Measurements from ENCODE around the gene IL21R.
"Not testable (repeated sequence)": the region's sequence is repeated elsewhere in the genome, so short reads cannot be mapped to it uniquely, and the experiment has no call there.

The IL21R gene

GRCh38 chr16:27448532-27449433, 46.8 kb downstream of the IL21R start:
- Histone ChIP-seq H4K20me1 (peaks cover 0 to 49% (median 0%) of the 10 kb centered on the region in 11 experiments; a peak in 7 of 22 replicates), H3K36me3 (peaks cover 21 to 59% (median 40%) of the 10 kb centered on the region in 11 experiments), H3K9ac (peak overlapping the region in 1 of 11 experiments; percentile 31; a peak in 2 of 22 replicates), H3K4me1 (peaks cover 44 to 69% (median 64%) of the 10 kb centered on the region in 10 experiments), H3K27ac (peak overlapping the region in 1 of 11 experiments; percentile 32; a peak in 2 of 22 replicates), H3K4me3 (no peak overlapping the region), H3K27me3 (peaks cover 0 to 28% (median 0%) of the 10 kb centered on the region in 11 experiments; a peak in 2 of 22 replicates), H3K4me2 (peak overlapping the region; percentile 73 to 96 (median 88)), H3K9me3 (replicated peaks in 1 of 11) (peaks cover 14 to 39% (median 21%) of the 10 kb centered on the region in 11 experiments)
- no peak for TF ChIP-seq Cebpa-rat (IDR thresholded peaks at IDR 0.05)

- peaks cover 6 to 30% (median 13%) of the 10 kb centered on the region in 11 experiments for H3K9me3 ChIP-seq (replicated peaks in 1 of 11)
- H3K27me3 ChIP-seq, result peaks cover 0 to 28% (median 0%) of the 10 kb centered on the region in 11 experiments; a peak in 2 of 22 replicates
- H3K9ac ChIP-seq, result peak overlapping the region in 8 of 11 experiments; percentile 6 to 69 (median 36); a peak in 8 of 22 replicates
- H4K20me1 ChIP-seq, result peaks cover 0 to 46% (median 0%) of the 10 kb centered on the region in 11 experiments; a peak in 7 of 22 replicates
- H3K36me3 ChIP-seq, result peaks cover 12 to 51% (median 32%) of the 10 kb centered on the region in 11 experiments
- H3K4me2 ChIP-seq, result peak overlapping the region; percentile 73 to 96 (median 88)
- peak overlapping the region in 4 of 11 experiments; percentile 29 to 62 (median 54); a peak in 8 of 22 replicates for H3K27ac ChIP-seq
- peaks cover 51 to 77% (median 72%) of the 10 kb centered on the region in 10 experiments for H3K4me1 ChIP-seq
- TF ChIP-seq Cebpa-rat (IDR thresholded peaks at IDR 0.05), result 0 out of 22 replicates have a peak, but pooled peaks of 1 of the 11 experiments have one; percentile 18
- peak overlapping the region in 6 of 10 experiments; percentile 19 to 45 (median 26); a peak in 7 of 20 replicates for H3K4me3 ChIP-seq
These were observed 47.6 kb downstream of the IL21R start for GRCh38 chr16:27449434-27450195.

- peak overlapping the region in 6 of 10 experiments; percentile 19 to 45 (median 26); a peak in 8 of 20 replicates for H3K4me3 ChIP-seq
- peaks cover 0 to 28% (median 0%) of the 10 kb centered on the region in 11 experiments; a peak in 2 of 22 replicates for H3K27me3 ChIP-seq
- no peak for TF ChIP-seq Cebpa-rat (IDR thresholded peaks at IDR 0.05)
- peak overlapping the region in 8 of 11 experiments; percentile 6 to 69 (median 36); a peak in 10 of 22 replicates for H3K9ac ChIP-seq
- H3K27ac ChIP-seq, result peak overlapping the region in 4 of 11 experiments; percentile 29 to 62 (median 54); a peak in 9 of 22 replicates
- H3K4me1 ChIP-seq, result peaks cover 56 to 83% (median 78%) of the 10 kb centered on the region in 10 experiments
- peaks cover under 1 to 25% (median 7%) of the 10 kb centered on the region in 11 experiments; a peak in 16 of 22 replicates for H3K9me3 ChIP-seq (replicated peaks in 1 of 11)
- H3K36me3 ChIP-seq, result peaks cover 7 to 46% (median 27%) of the 10 kb centered on the region in 11 experiments; a peak in 21 of 22 replicates
- H4K20me1 ChIP-seq, result peaks cover 0 to 41% (median 0%) of the 10 kb centered on the region in 11 experiments; a peak in 7 of 22 replicates
- peak overlapping the region; percentile 73 to 96 (median 88) for H3K4me2 ChIP-seq
These were observed 48.2 kb downstream of the IL21R start for GRCh38 chr16:27450196-27450549.

- TF ChIP-seq Cebpa-rat (IDR thresholded peaks at IDR 0.05), result no peak
- H3K4me1 ChIP-seq, result peaks cover 83 to 96% (median 94%) of the 10 kb centered on the region in 10 experiments
- peaks cover 0 to under 1% (median 0%) of the 10 kb centered on the region in 11 experiments; a peak in 3 of 22 replicates for H3K9me3 ChIP-seq (replicated peaks in 1 of 11)
- peak overlapping the region in 4 of 11 experiments; percentile 83 to 87 (median 84); a peak in 8 of 22 replicates for H3K27ac ChIP-seq
- H3K36me3 ChIP-seq, result peaks cover 0 to 19% (median 1%) of the 10 kb centered on the region in 11 experiments; a peak in 11 of 22 replicates
- H3K4me2 ChIP-seq, result peak overlapping the region; percentile 22 to 96 (median 46); a peak in 20 of 22 replicates
- no peak overlapping the region for H3K4me3 ChIP-seq
- no peak overlapping the region for H3K9ac ChIP-seq
- H4K20me1 ChIP-seq, result peaks cover 0 to 25% (median 0%) of the 10 kb centered on the region in 11 experiments; a peak in 7 of 22 replicates
- peaks cover 0 to 28% (median 0%) of the 10 kb centered on the region in 11 experiments; a peak in 2 of 22 replicates for H3K27me3 ChIP-seq
These were observed 50.9 kb downstream of the IL21R start for GRCh38 chr16:27452569-27453493.

- TF ChIP-seq Cebpa-rat (IDR thresholded peaks at IDR 0.05), result no peak
- Histone ChIP-seq H3K4me2 (peak overlapping the region; percentile 22 to 96 (median 46); a peak in 21 of 22 replicates), H3K4me3 (no peak overlapping the region), H3K36me3 (peaks cover 0 to 13% (median 1%) of the 10 kb centered on the region in 11 experiments; a peak in 10 of 22 replicates), H4K20me1 (peaks cover 0 to 25% (median 0%) of the 10 kb centered on the region in 11 experiments; a peak in 8 of 22 replicates), H3K9ac (no peak overlapping the region), H3K27ac (peak overlapping the region in 4 of 11 experiments; percentile 83 to 87 (median 84); a peak in 8 of 22 replicates), H3K4me1 (peaks cover 87 to 100% (median 95%) of the 10 kb centered on the region in 10 experiments), H3K27me3 (peaks cover 0 to 28% (median 0%) of the 10 kb centered on the region in 11 experiments; a peak in 2 of 22 replicates), H3K9me3 (replicated peaks in 1 of 11) (no peaks in the 10 kb centered on the region)
These were observed 51.5 kb downstream of the IL21R start for GRCh38 chr16:27453494-27453825.

GRCh38 chr16:27455700-27456099, 53.7 kb downstream of the IL21R start:
- Histone ChIP-seq H3K27me3 (peaks cover 0 to 6% (median 0%) of the 10 kb centered on the region in 11 experiments; a peak in 1 of 22 replicates), H3K4me1 (peaks cover 67 to 86% (median 80%) of the 10 kb centered on the region in 10 experiments), H3K9ac (peak overlapping the region in 9 of 11 experiments; percentile 18 to 75 (median 41); a peak in 15 of 22 replicates), H3K4me2 (peak overlapping the region; percentile 74 to 96 (median 84)), H3K27ac (peak overlapping the region in 10 of 11 experiments; percentile 17 to 87 (median 64); a peak in 20 of 22 replicates), H3K4me3 (peak overlapping the region in 2 of 10 experiments; percentile 1 to 7; a peak in 1 of 20 replicates), H3K36me3 (peaks cover 7 to 24% (median 17%) of the 10 kb centered on the region in 11 experiments), H4K20me1 (peaks cover 0 to 28% (median 0%) of the 10 kb centered on the region in 11 experiments; a peak in 5 of 22 replicates), H3K9me3 (replicated peaks in 1 of 11) (no peaks in the 10 kb centered on the region)
- 0 out of 22 replicates have a peak, but pooled peaks of 1 of the 11 experiments have one; percentile 8 for TF ChIP-seq Cebpa-rat (IDR thresholded peaks at IDR 0.05)

- H3K4me2 ChIP-seq, result peak overlapping the region in 8 of 11 experiments; percentile 39 to 92 (median 82); a peak in 9 of 22 replicates
- not testable (repeated sequence) for H3K27ac ChIP-seq
These were observed 55.6 kb downstream of the IL21R start for GRCh38 chr16:27457605-27457900.

More at GRCh38 chr16:27457605-27457900, 55.6 kb downstream of the IL21R start:
- not testable (repeated sequence) for H3K9me3 ChIP-seq (replicated peaks in 1 of 11); H3K27me3 ChIP-seq; H3K4me3 ChIP-seq
- Histone ChIP-seq H3K4me1 (peaks cover 54 to 86% (median 80%) of the 10 kb centered on the region in 10 experiments), H3K36me3 (peaks cover 26 to 42% (median 36%) of the 10 kb centered on the region in 11 experiments), H4K20me1 (peaks cover 0 to 40% (median 10%) of the 10 kb centered on the region in 11 experiments; a peak in 11 of 22 replicates), H3K9ac (peak overlapping the region in 1 of 11 experiments; percentile 33; a peak in 2 of 22 replicates)

All from BLaER1 treated with 17β-estradiol and CSF1 and Interleukin-3, amounts not matched to agents 10 nM and 100 nM (cell line).